ENCODE measurements around the gene NVL. TPM values are rescaled to one million over a fixed set of nuclear protein-coding genes. Genes with fewer than 3 reads are reported as not detected.
"Not testable (repeated sequence)": the region's sequence is repeated elsewhere in the genome, so short reads cannot be mapped to it uniquely, and the experiment has no call there.

NVL gene
- total RNA-seq (2014; rRNA removed; shearing (Covaris generic)), result 17.4 and 20.0 TPM in 2 replicates
- polyA plus RNA-seq (2015; cell fraction: cytosol; rRNA removed), result 15.5 and 20.9 TPM in 2 replicates
- polyA plus RNA-seq (2015; cell fraction: nucleus; rRNA removed), result 49.9 and 59.3 TPM in 2 replicates

GRCh38 chr1:224329842-224330753 lies at the start of gene NVL:
Gene NVL, minus strand, starts transcription at chr1:224330172. Its CDS starts 45 bp downstream, at chr1:224330127.
- DNase-seq (ENCODE audit: low read depth), result peak; percentile 87

- no peak for DNase-seq (ENCODE audit: low read depth)
Observed at GRCh38 chr1:224378855-224379631, 49.1 kb upstream of the NVL start.

GRCh38 chr1:224377676-224378006 lies 47.7 kb upstream of the NVL start:
- peak; percentile 53 for DNase-seq (ENCODE audit: low read depth)

GRCh38 chr1:224375059-224375458 lies 45.1 kb upstream of the NVL start:
- no peak for DNase-seq (ENCODE audit: low read depth)

- no peak for DNase-seq (ENCODE audit: low read depth)
Observed at GRCh38 chr1:224373008-224373590, 43.1 kb upstream of the NVL start.

GRCh38 chr1:224368409-224368808 lies 38.4 kb upstream of the NVL start:
- no peak for DNase-seq (ENCODE audit: low read depth)

GRCh38 chr1:224359207-224359606 lies 29.2 kb upstream of the NVL start:
- no peak for DNase-seq (ENCODE audit: low read depth)

GRCh38 chr1:224358237-224358636 lies 28.3 kb upstream of the NVL start:
- no peak for DNase-seq (ENCODE audit: low read depth)

- no peak for DNase-seq (ENCODE audit: low read depth)
Observed at GRCh38 chr1:224357626-224358124, 27.7 kb upstream of the NVL start.

- peak; percentile 95 for DNase-seq (ENCODE audit: low read depth)
Observed at GRCh38 chr1:224356685-224357625, 27.0 kb upstream of the NVL start, which contains the start of gene CNIH4. Gene CNIH4, plus strand, starts transcription at chr1:224356879. Its CDS starts 46 bp downstream, at chr1:224356925.

GRCh38 chr1:224353975-224354925 lies 24.3 kb upstream of the NVL start:
- no peak for DNase-seq (ENCODE audit: low read depth)

- DNase-seq (ENCODE audit: low read depth), result not testable (repeated sequence)
Observed at GRCh38 chr1:224352436-224353085, 22.6 kb upstream of the NVL start.

GRCh38 chr1:224349716-224350115 lies 19.7 kb upstream of the NVL start:
- DNase-seq (ENCODE audit: low read depth), result not testable (repeated sequence)

GRCh38 chr1:224348137-224348536 lies 18.2 kb upstream of the NVL start:
- DNase-seq (ENCODE audit: low read depth), result no peak

GRCh38 chr1:224343679-224344078 lies 13.7 kb upstream of the NVL start:
- DNase-seq (ENCODE audit: low read depth), result no peak

- DNase-seq (ENCODE audit: low read depth), result not testable (repeated sequence)
Observed at GRCh38 chr1:224340453-224341384, 10.7 kb upstream of the NVL start.

- DNase-seq (ENCODE audit: low read depth), result no peak
Observed at GRCh38 chr1:224339442-224340033, 9.6 kb upstream of the NVL start.
